Left ventricle myocardium inferior (tissue), 1 donor: Measurements from ENCODE around the gene PTPN12. TPM values are rescaled to one million over a fixed set of nuclear protein-coding genes. Genes with fewer than 3 reads are reported as not detected.

Experiments
- DNase-seq: peaks from one replicate; pipeline ENCODE4 v3.0.0-alpha.2; 2020
- H3K27ac ChIP-seq: fragments of 200-600 bp; replicated peaks from 2 replicates; pipeline ENCODE4 v1.8.0; 2021
- H3K27me3 ChIP-seq: fragments of 200-600 bp; 2 replicates; pipeline ENCODE4 v1.8.0; 2021; ENCODE audit warnings: low read depth
- H3K36me3 ChIP-seq: fragments of 200-600 bp; 2 replicates; pipeline ENCODE4 v1.8.0; 2021
- H3K4me1 ChIP-seq: fragments of 200-600 bp; 2 replicates; pipeline ENCODE4 v1.8.0; 2021
- H3K4me3 ChIP-seq: fragments of 200-600 bp; 2 replicates; pipeline ENCODE4 v1.8.0; 2021; ENCODE audit warnings: mild to moderate bottlenecking, moderate library complexity
- H3K9me3 ChIP-seq: fragments of 200-600 bp; replicated peaks from 2 replicates; pipeline ENCODE4 v1.8.0; 2021
- intact Hi-C: fragments of 100-400 bp; cut with micrococcal nuclease; formaldehyde crosslinking; loops from one replicate; pipeline ENCODE4 v1.11.0; 2022
- total RNA-seq: library from RNA; stranded (reverse); fragmentation: NEBNext Ultra II Directional; extraction: Animal tissue kit (Norgen Biotek cat#: 25700); gene quantifications from one replicate; pipeline ENCODE4 v1.2.1, GENCODE V29; 2021
- TF ChIP-seq, protein P1 (sequence below): fragments of 200-600 bp; IDR thresholded peaks from 2 replicates; pipeline ENCODE4 v1.8.0; 2021; ENCODE audit warnings: antibody characterized with exemption, mild to moderate bottlenecking, borderline replicate concordance
- donor health status: DM: no; HTN: yes; CAD: no; lungs with severe emphysema.

PTPN12 gene
- total RNA-seq, 1 donor from 2014 or later, result 52.2 TPM

DNA sequence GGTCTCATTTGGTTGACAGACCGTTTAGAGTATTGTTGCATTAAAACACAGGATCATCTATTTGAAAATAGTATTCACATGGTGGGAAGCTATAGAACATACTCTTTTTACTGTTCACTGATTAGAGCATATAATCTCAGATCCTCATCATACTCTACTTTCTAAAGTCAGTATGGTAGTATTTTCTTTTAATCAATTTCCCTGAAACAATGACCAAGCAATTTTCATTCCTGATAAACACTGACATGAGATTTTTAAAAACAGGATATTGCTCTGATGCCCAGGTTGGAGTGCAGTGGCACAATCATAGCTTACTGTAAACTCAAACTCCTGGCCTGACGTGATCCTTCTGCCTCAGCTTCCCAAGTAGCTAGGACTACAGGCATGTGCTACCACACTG, 63.9 kb downstream of the PTPN12 start:
- Histone ChIP-seq H3K9me3 (no peaks in the 10 kb centered on the region), H3K4me3 (no peak overlapping the region), H3K27me3 (no peaks in the 10 kb centered on the region), H3K4me1 (peaks cover 5% of the 10 kb centered on the region), H3K27ac (no peak overlapping the region), H3K36me3 (peaks cover 62% of the 10 kb centered on the region)
- TF ChIP-seq, protein P1, sequence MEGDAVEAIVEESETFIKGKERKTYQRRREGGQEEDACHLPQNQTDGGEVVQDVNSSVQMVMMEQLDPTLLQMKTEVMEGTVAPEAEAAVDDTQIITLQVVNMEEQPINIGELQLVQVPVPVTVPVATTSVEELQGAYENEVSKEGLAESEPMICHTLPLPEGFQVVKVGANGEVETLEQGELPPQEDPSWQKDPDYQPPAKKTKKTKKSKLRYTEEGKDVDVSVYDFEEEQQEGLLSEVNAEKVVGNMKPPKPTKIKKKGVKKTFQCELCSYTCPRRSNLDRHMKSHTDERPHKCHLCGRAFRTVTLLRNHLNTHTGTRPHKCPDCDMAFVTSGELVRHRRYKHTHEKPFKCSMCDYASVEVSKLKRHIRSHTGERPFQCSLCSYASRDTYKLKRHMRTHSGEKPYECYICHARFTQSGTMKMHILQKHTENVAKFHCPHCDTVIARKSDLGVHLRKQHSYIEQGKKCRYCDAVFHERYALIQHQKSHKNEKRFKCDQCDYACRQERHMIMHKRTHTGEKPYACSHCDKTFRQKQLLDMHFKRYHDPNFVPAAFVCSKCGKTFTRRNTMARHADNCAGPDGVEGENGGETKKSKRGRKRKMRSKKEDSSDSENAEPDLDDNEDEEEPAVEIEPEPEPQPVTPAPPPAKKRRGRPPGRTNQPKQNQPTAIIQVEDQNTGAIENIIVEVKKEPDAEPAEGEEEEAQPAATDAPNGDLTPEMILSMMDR, result no peak
- no peak for DNase-seq
- intact Hi-C loops, result no loop called here

DNA sequence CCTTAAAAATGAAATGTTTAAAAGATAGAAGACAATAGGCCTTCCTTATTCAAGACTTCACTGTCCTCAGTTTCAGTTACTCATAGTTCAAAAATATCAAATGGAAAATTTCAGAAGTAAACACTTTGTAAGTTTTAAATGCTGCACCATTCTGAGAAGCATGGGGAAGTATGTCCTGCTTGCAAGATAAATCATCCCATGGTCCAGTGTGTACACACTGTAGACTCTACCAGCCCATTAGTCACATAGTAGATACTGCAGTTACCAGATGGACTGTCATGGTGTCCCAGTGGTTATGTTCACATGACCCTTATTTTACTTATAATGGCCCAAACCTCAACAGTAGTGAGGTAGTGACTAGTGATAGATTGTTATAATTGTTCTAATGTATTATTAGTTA, 69.5 kb downstream of the PTPN12 start:
- no peak for DNase-seq
- TF ChIP-seq, protein P1, result no peak
- peaks cover 57% of the 10 kb centered on the region for H3K36me3 ChIP-seq
- H3K4me3 ChIP-seq, result no peak overlapping the region
- H3K4me1 ChIP-seq, result no peaks in the 10 kb centered on the region
- H3K27ac ChIP-seq, result no peak overlapping the region
- intact Hi-C loops, result no loop called here
- H3K9me3 ChIP-seq, result no peaks in the 10 kb centered on the region
- no peaks in the 10 kb centered on the region for H3K27me3 ChIP-seq

DNA sequence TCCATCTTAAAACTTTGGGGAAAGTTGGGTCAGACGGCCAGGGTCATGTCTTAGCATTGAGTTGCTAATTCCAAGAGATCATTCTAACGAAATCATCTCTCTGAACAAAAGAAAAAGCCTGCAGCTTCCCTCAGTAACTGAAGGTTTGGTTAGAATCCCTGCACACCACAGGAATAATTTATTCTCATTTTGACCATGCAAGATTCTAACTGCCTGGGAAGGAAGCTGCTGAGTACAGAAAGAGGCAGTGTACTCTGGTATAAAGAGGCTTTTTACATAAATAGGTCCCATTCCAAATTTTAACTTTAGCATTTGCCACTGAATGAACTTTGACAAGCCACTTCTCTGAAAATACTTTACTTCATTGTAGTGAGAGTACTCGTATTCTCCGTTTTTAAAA, 82.2 kb downstream of the PTPN12 start:
- no peaks in the 10 kb centered on the region for H3K27me3 ChIP-seq
- TF ChIP-seq, protein P1, result no peak
- peaks cover 24% of the 10 kb centered on the region for H3K4me1 ChIP-seq
- H3K27ac ChIP-seq, result no peak overlapping the region
- intact Hi-C loops, result no loop called here
- H3K4me3 ChIP-seq, result no peak overlapping the region
- no peaks in the 10 kb centered on the region for H3K9me3 ChIP-seq
- H3K36me3 ChIP-seq, result peaks cover 62% of the 10 kb centered on the region
- no peak for DNase-seq

DNA sequence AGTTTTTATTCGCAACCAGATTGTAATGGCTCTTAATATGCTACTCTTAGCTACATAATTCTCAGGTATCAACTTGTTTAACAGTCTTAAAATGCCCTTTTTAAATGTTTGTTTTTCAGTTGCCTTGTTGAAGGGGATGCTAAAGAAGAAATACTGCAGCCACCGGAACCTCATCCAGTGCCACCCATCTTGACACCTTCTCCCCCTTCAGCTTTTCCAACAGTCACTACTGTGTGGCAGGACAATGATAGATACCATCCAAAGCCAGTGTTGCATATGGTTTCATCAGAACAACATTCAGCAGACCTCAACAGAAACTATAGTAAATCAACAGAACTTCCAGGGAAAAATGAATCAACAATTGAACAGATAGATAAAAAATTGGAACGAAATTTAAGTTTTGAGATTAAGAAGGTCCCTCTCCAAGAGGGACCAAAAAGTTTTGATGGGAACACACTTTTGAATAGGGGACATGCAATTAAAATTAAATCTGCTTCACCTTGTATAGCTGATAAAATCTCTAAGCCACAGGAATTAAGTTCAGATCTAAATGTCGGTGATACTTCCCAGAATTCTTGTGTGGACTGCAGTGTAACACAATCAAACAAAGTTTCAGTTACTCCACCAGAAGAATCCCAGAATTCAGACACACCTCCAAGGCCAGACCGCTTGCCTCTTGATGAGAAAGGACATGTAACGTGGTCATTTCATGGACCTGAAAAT, 89.7 kb downstream of the PTPN12 start:
- Histone ChIP-seq H3K27ac (no peak overlapping the region), H3K36me3 (peaks cover 71% of the 10 kb centered on the region), H3K27me3 (no peaks in the 10 kb centered on the region), H3K9me3 (no peaks in the 10 kb centered on the region), H3K4me3 (no peak overlapping the region), H3K4me1 (no peaks in the 10 kb centered on the region)
- DNase-seq, result no peak
- intact Hi-C loops, result no loop called here
- TF ChIP-seq, protein P1, result no peak

DNA sequence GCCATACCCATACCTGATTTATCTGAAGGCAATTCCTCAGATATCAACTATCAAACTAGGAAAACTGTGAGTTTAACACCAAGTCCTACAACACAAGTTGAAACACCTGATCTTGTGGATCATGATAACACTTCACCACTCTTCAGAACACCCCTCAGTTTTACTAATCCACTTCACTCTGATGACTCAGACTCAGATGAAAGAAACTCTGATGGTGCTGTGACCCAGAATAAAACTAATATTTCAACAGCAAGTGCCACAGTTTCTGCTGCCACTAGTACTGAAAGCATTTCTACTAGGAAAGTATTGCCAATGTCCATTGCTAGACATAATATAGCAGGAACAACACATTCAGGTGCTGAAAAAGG, 90.2 kb downstream of the PTPN12 start:
- Histone ChIP-seq H3K4me1 (no peaks in the 10 kb centered on the region), H3K27ac (no peak overlapping the region), H3K36me3 (peaks cover 67% of the 10 kb centered on the region), H3K4me3 (no peak overlapping the region), H3K9me3 (no peaks in the 10 kb centered on the region), H3K27me3 (no peaks in the 10 kb centered on the region)
- TF ChIP-seq, protein P1, result no peak
- DNase-seq, result no peak
- intact Hi-C loops, result no loop called here
